ENCODE measurements around the gene DNMT3L. TPM values are rescaled to one million over a fixed set of nuclear protein-coding genes. Genes with fewer than 3 reads are reported as not detected.

DNMT3L gene
- total and polyA plus RNA-seq, 8 donors = not detected

GRCh38 chr21:44275041-44275440 lies 13.3 kb upstream of the DNMT3L start:
- ATAC-seq (no peak), DNase-seq (peak in 1 of 6 donors; percentile 8), FAIRE-seq (no peak)
- no peak for TF ChIP-seq CTCF (IDR thresholded peaks at IDR 0.05)
- Histone ChIP-seq H3K27ac (no peak overlapping the region), H3K27me3 (no peaks in the 10 kb centered on the region), H3K9me3 (no peaks in the 10 kb centered on the region), H3K4me3 (no peak overlapping the region), H3K36me3 (no peaks in the 10 kb centered on the region), H3K4me1 (no peaks in the 10 kb centered on the region)
- intact Hi-C loops (cut with DNase I) = no loop called here
- 46% methylated on average over 5 of the region's 5 CpGs for WGBS, 2 donors

DNA sequence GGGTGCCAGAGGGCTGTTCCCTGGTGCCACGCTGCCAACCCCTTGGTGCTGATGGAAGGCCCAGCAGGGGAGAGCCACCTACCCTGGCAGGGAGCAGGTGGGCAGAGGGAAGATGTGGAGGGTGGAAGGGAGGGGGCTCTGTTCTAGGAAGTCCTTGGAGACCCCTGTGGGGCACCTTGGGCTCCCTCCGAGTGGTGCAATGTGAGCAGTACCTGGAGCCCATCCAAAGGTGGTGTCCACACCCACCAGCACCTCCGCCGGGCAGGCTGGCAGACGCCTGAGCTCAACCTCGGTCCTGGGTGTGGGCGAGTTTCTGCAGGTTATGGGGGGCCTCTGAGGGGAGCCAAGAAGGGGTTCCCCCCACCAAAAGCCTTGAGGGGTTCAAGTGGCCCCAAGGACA lies 11.3 kb upstream of the DNMT3L start:
- 69 to 87% methylated on average over 7 of the region's 7 CpGs for whole genome bisulfite sequencing, 2 donors
- ATAC-seq (no peak), DNase-seq (peak in 1 of 6 donors; percentile 58), FAIRE-seq (no peak)
- no peak for TF ChIP-seq CTCF (IDR thresholded peaks at IDR 0.05)
- intact Hi-C loops (cut with DNase I) = no loop called here
- H3K27me3 ChIP-seq = no peaks in the 10 kb centered on the region
- no peak overlapping the region for H3K4me3 ChIP-seq
- H3K27ac ChIP-seq = no peak overlapping the region
- H3K9me3 ChIP-seq = no peaks in the 10 kb centered on the region
- no peaks in the 10 kb centered on the region for H3K36me3 ChIP-seq
- H3K4me1 ChIP-seq = no peaks in the 10 kb centered on the region

- no peaks in the 10 kb centered on the region for H3K27me3 ChIP-seq
- 71 to 75% methylated on average over 16 to 18 of the region's 18 CpGs for WGBS, 2 donors
- H3K27ac ChIP-seq = no peak overlapping the region
- FAIRE-seq (no peak), ATAC-seq (no peak), DNase-seq (peak in 1 of 6 donors; percentile 43)
- TF ChIP-seq CTCF (IDR thresholded peaks at IDR 0.05) = no peak
- no peaks in the 10 kb centered on the region for H3K36me3 ChIP-seq
- no peaks in the 10 kb centered on the region for H3K9me3 ChIP-seq
- no peaks in the 10 kb centered on the region for H3K4me1 ChIP-seq
- intact Hi-C loops (cut with DNase I) = no loop called here
- no peak overlapping the region for H3K4me3 ChIP-seq
Measured at GRCh38 chr21:44272284-44272858, 10.7 kb upstream of the DNMT3L start.

DNA sequence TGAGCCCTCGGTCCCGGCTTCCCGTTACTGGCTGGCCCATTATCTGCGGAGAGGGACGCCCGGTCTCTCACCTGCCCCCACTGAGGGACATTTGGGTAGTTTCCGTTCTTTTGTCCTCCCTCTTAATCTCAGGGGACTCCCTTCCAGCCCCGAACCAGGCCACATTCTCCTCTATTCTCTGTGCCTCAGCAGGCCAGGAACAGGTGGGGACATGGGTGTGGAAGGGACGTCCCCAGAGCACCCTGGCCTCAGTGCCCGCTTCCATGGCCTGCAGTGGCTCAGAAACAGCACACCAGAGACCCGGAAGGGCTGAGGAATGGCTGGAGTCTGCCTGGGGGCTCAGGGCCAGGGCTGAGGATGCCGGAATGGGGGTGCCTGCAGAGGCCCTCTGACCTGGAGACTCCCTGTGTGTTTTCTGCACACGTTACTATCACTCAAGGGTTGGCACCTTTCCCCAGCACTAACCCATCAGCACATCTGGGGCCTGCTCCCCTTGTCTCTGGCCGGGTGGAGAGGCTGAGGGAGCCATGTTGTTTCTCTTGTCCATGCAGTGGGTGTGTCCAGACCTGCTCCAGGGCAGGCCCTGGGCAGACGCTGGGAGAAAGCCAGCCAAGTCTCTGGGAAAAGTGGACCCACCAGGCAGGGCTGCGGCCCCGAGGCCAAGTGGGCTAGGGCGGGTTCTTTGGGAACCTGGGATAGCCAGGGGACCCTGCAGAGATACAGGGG lies 10.0 kb upstream of the DNMT3L start:
- Histone ChIP-seq H3K4me3 (no peak overlapping the region), H3K27me3 (no peaks in the 10 kb centered on the region), H3K36me3 (no peaks in the 10 kb centered on the region), H3K4me1 (no peaks in the 10 kb centered on the region), H3K9me3 (no peaks in the 10 kb centered on the region), H3K27ac (no peak overlapping the region)
- ATAC-seq (no peak), FAIRE-seq (no peak), DNase-seq (peak in 1 of 6 donors; percentile 27)
- WGBS, 2 donors = 66 to 81% methylated on average over 18 of the region's 18 CpGs
- intact Hi-C loops (cut with DNase I) = no loop called here
- TF ChIP-seq CTCF (IDR thresholded peaks at IDR 0.05) = no peak

- intact Hi-C loops (cut with DNase I) = no loop called here
- Histone ChIP-seq H3K27ac (no peak overlapping the region), H3K36me3 (no peaks in the 10 kb centered on the region), H3K4me1 (no peaks in the 10 kb centered on the region), H3K27me3 (no peaks in the 10 kb centered on the region), H3K4me3 (no peak overlapping the region), H3K9me3 (no peaks in the 10 kb centered on the region)
- 61 to 67% methylated on average over 8 of the region's 8 CpGs for WGBS, 2 donors
- DNase-seq (peak in 1 of 6 donors; percentile 3), FAIRE-seq (no peak), ATAC-seq (no peak)
- no peak for TF ChIP-seq CTCF (IDR thresholded peaks at IDR 0.05)
Measured at GRCh38 chr21:44269090-44269489, 7.4 kb upstream of the DNMT3L start.

Data from pancreas (tissue), 10 donors.